IMR-90 (cell line): ENCODE results near the gene RAD51C. TPM values are rescaled to one million over a fixed set of nuclear protein-coding genes. Genes with fewer than 3 reads are reported as not detected.

Source experiments
- ATAC-seq: fragments of 200-7000 bp; cut with Tn5 transposase; 2 replicates; pipeline ENCODE4 v1.9.1; 2020; ENCODE audit warnings: low read depth, mild to moderate bottlenecking, moderate library complexity
- BruUV-seq: library from RNA; stranded (reverse); fragments of 400-500 nt; replicated peaks from 2 replicates; lab custom pipeline; 2021; lab: Mats Ljungman, UMichigan
- CTCF ChIA-PET: fragments of 300-600 bp; formaldehyde crosslinking; extraction: SDS; loops from one replicate; lab custom pipeline; 2021; ENCODE audit warnings: antibody characterized with exemption; lab: Yijun Ruan, JAX
- POLR2A ChIA-PET: fragments of 300-600 bp; sonication (Branson Sonifier 250); formaldehyde crosslinking; loops from one replicate; lab custom pipeline; 2022; ENCODE audit warnings: antibody characterized with exemption; ENCODE audit not compliant: unreplicated experiment; lab: Charles Lee
- DNase-seq: peaks from one replicate; pipeline ENCODE4 v3.0.0; 2013
- H2AFZ ChIP-seq: replicated peaks from 2 replicates; pipeline ENCODE3; 2013; ENCODE audit warnings: low read length, mild to moderate bottlenecking; ENCODE audit not compliant: poor library complexity
- H2AK5ac ChIP-seq: 2 replicates; pipeline ENCODE4 v1.6.1; 2013; ENCODE audit warnings: low read depth, low read length, inconsistent platforms
- H2AK9ac ChIP-seq: replicated peaks from 2 replicates; pipeline ENCODE3; 2013; ENCODE audit warnings: mild to moderate bottlenecking, low read depth, low read length, moderate library complexity; ENCODE audit not compliant: poor library complexity
- H2BK120ac ChIP-seq: 2 replicates; pipeline ENCODE4 v1.6.1; 2013; ENCODE audit warnings: low read depth, low read length, inconsistent platforms
- H2BK15ac ChIP-seq: 3 replicates; pipeline ENCODE4 v1.6.1; 2013; ENCODE audit warnings: low read depth, low read length, inconsistent platforms
- H2BK20ac ChIP-seq: 2 replicates; pipeline ENCODE4 v1.6.1; 2013; ENCODE audit warnings: low read depth, mild to moderate bottlenecking, inconsistent platforms, low read length, moderate library complexity
- H2BK5ac ChIP-seq: 2 replicates; pipeline ENCODE4 v1.6.1; 2013; ENCODE audit warnings: mild to moderate bottlenecking, low read depth, low read length, inconsistent platforms; ENCODE audit not compliant: poor library complexity, severe bottlenecking
- H3K14ac ChIP-seq: replicated peaks from 2 replicates; pipeline ENCODE4 v1.6.1; 2013; ENCODE audit warnings: low read depth, low read length, inconsistent platforms
- H3K18ac ChIP-seq: 2 replicates; pipeline ENCODE4 v1.6.1; 2013; ENCODE audit warnings: low read depth, low read length, control low read depth
- H3K23ac ChIP-seq: 2 replicates; pipeline ENCODE4 v1.6.1; 2013; ENCODE audit warnings: low read depth, low read length, inconsistent platforms
- H3K27ac ChIP-seq: 2 replicates; pipeline ENCODE4 v1.5.1; 2013; ENCODE audit warnings: mild to moderate bottlenecking, control low read depth, low read length; ENCODE audit not compliant: insufficient read depth
- H3K27me3 ChIP-seq: 2 replicates; pipeline ENCODE4 v1.6.1; 2013; ENCODE audit warnings: low read length; ENCODE audit not compliant: control insufficient read depth, insufficient read depth
- H3K36me3 ChIP-seq: 2 replicates; pipeline ENCODE4 v1.6.1; 2013; ENCODE audit warnings: low read length, mixed read lengths; ENCODE audit not compliant: control insufficient read depth, insufficient read depth
- H3K4ac ChIP-seq: 2 replicates; pipeline ENCODE4 v1.6.1; 2013; ENCODE audit warnings: low read depth, low read length, inconsistent platforms
- H3K4me1 ChIP-seq: 2 replicates; pipeline ENCODE4 v1.6.1; 2013; ENCODE audit warnings: low read length, mixed read lengths; ENCODE audit not compliant: control insufficient read depth, insufficient read depth
- H3K4me2 ChIP-seq: 2 replicates; pipeline ENCODE4 v1.6.1; 2013; ENCODE audit warnings: low read depth, mild to moderate bottlenecking, control low read depth, low read length, moderate library complexity
- H3K4me3 ChIP-seq: 2 replicates; pipeline ENCODE4 v1.5.1; 2013; ENCODE audit warnings: low read depth, mild to moderate bottlenecking, control low read depth, low read length, moderate library complexity; ENCODE audit not compliant: insufficient read depth
- H3K56ac ChIP-seq: 2 replicates; pipeline ENCODE4 v1.6.1; 2013; ENCODE audit warnings: low read length, inconsistent platforms; ENCODE audit not compliant: insufficient read depth; ENCODE audit errors: extremely low read depth
- H3K79me1 ChIP-seq, 2 experiments: 2 replicates each; pipeline ENCODE4 v1.6.1; 2013; ENCODE audit warnings: low read length in 2 of 2, inconsistent platforms in 1 of 2, low read depth in 1 of 2
- H3K9ac ChIP-seq: 2 replicates; pipeline ENCODE4 v1.6.1; 2013; ENCODE audit warnings: low read depth, low read length, control low read depth
- H3K9me1 ChIP-seq: 2 replicates; pipeline ENCODE4 v1.6.1; 2013; ENCODE audit warnings: low read length, inconsistent platforms; ENCODE audit not compliant: insufficient read depth
- H3K9me3 ChIP-seq: 2 replicates; pipeline ENCODE4 v1.6.1; 2013; ENCODE audit warnings: low read length; ENCODE audit not compliant: control insufficient read depth, insufficient read depth
- H4K20me1 ChIP-seq: 2 replicates; pipeline ENCODE4 v1.6.1; 2013; ENCODE audit warnings: low read length, inconsistent platforms; ENCODE audit not compliant: insufficient read depth
- H4K5ac ChIP-seq: 2 replicates; pipeline ENCODE4 v1.6.1; 2013; ENCODE audit warnings: mild to moderate bottlenecking, low read depth, low read length, control low read depth
- H4K8ac ChIP-seq, 2 experiments: 2 replicates each; pipeline ENCODE4 v1.6.1; 2013; ENCODE audit warnings: low read depth in 2 of 2, low read length in 2 of 2, control low read depth in 1 of 2, inconsistent platforms in 1 of 2
- H4K91ac ChIP-seq: 2 replicates; pipeline ENCODE4 v1.6.1; 2013; ENCODE audit warnings: low read depth, low read length, inconsistent platforms; ENCODE audit not compliant: insufficient read depth
- CHD1 ChIP-seq: IDR thresholded peaks from 2 replicates; pipeline ENCODE4 v1.6.1; 2012; ENCODE audit warnings: low read depth, low read length, improper control_type of control experiment
- FOS ChIP-seq: fragments of 150-350 bp; IDR thresholded peaks from 2 replicates; pipeline ENCODE4 v1.6.1; 2016; ENCODE audit warnings: low read depth, low read length
- NFE2L2 ChIP-seq: fragments of 150-350 bp; IDR thresholded peaks from 2 replicates; pipeline ENCODE4 v1.6.1; 2016; ENCODE audit warnings: low read depth, mild to moderate bottlenecking, low read length
- POLR2A ChIP-seq: IDR thresholded peaks from 2 replicates; pipeline ENCODE4 v1.6.1; 2012; ENCODE audit warnings: mild to moderate bottlenecking, low read depth, low read length
- RAD21 ChIP-seq: IDR thresholded peaks from 2 replicates; pipeline ENCODE4 v1.6.1; 2012; ENCODE audit warnings: low read length, improper control_type of control experiment
- RFX5 ChIP-seq: IDR thresholded peaks from 2 replicates; pipeline ENCODE4 v1.8.0; 2012; ENCODE audit warnings: low read depth, mild to moderate bottlenecking, low read length, moderate library complexity
- WGBS, 2 experiments: methylation state at CpG; one replicate each; pipeline versions ENCODE4 v1.1.5 to v1.1.7; 2013; ENCODE audit warnings: missing lambda C conversion rate in 2 of 2; ENCODE audit not compliant: insufficient read length in 1 of 2; ENCODE audit errors: extremely low coverage in 2 of 2; 5-methylcytosine and 5-hydroxymethylcytosine counted together
- dilution Hi-C: fragments of 300-500 bp; cut with HindIII; formaldehyde crosslinking; loops from one replicate; pipeline ENCODE4 v1.14.3; 2018; ENCODE audit warnings: low sequenced_read_pairs; ENCODE audit not compliant: unreplicated experiment
- in situ Hi-C: fragments of 300-500 bp; cut with MboI; formaldehyde crosslinking; loops from 3 replicates; pipeline ENCODE4 v1.14.3; 2019; ENCODE audit warnings: low sequenced_read_pairs, inconsistent platforms, mixed read lengths
- intact Hi-C: fragments of 100-400 bp; cut with micrococcal nuclease; formaldehyde crosslinking; loops from 2 replicates; pipeline ENCODE4 v1.10.0; 2022
- polyA plus RNA-seq, 3 experiments: library from polyadenylated mRNA; depleted of rRNA; stranded (reverse); fragments of >200 nt; gene quantifications; 2 replicates each; pipeline ENCODE4 v1.2.3, GENCODE V29; 2012; ENCODE audit warnings: low replicate concordance in 1 of 3
- total RNA-seq: library from RNA; depleted of rRNA; stranded (reverse); fragments of >200 nt; gene quantifications from 2 replicates; pipeline ENCODE4 v1.2.3, GENCODE V29; 2012

RAD51C gene
- total and polyA plus RNA-seq, 2 of the 4 experiments (the other 2 are of a cell fraction) = 21.1 to 28.3 TPM

GRCh38 chr17:58661499-58661898, 30.9 kb upstream of the RAD51C start:
- Histone ChIP-seq H2BK120ac (no peak overlapping the region), H2AK5ac (no peak overlapping the region), H2BK5ac (no peak overlapping the region), H4K8ac (no peak overlapping the region), H3K79me1 (no peaks in the 10 kb centered on the region), H3K4ac (no peak overlapping the region), H3K9ac (no peak overlapping the region), H3K14ac (no peak overlapping the region), H2BK20ac (no peak overlapping the region), H4K20me1 (no peaks in the 10 kb centered on the region; the same call in 1 of the 2 replicates), H3K9me3 (no peaks in the 10 kb centered on the region), H4K91ac (no peak overlapping the region), H3K4me1 (no peaks in the 10 kb centered on the region), H4K5ac (no peak overlapping the region), H3K18ac (no peak overlapping the region), H3K9me1 (0 out of 2 replicates have a peak, but pooled peaks cover 1% of the 10 kb centered on the region), H3K4me3 (no peak overlapping the region), H3K56ac (no peak overlapping the region), H3K23ac (no peak overlapping the region), H2AK9ac (no peak overlapping the region), H3K4me2 (no peak overlapping the region), H3K36me3 (no peaks in the 10 kb centered on the region), H3K27me3 (no peaks in the 10 kb centered on the region), H2BK15ac (no peak overlapping the region), H2AFZ (no peak overlapping the region), H3K27ac (no peak overlapping the region)
- WGBS, 2 experiments = 89% methylated on average over 15 of the region's 26 CpGs; no CpG with 5 or more reads in 1 of the 2 experiments
- TF ChIP-seq FOS (no peak), RAD21 (no peak), POLR2A (no peak), RFX5 (no peak), NFE2L2 (no peak), CHD1 (no peak)
- in situ Hi-C loops (no loop called here), dilution Hi-C loops (no loop called here), intact Hi-C loops (no loop called here)
- DNase-seq (no peak), ATAC-seq (no peak)
- BruUV-seq = no TSS peak
- POLR2A ChIA-PET = no interaction called here
- CTCF ChIA-PET = no interaction called here
